HG02970 (cell line): ENCODE data around the gene SDR39U1.
A peak's percentile ranks its signal among the peaks of the same experiment; 100 is the strongest.
"Not testable (repeated sequence)": the region's sequence is repeated elsewhere in the genome, so short reads cannot be mapped to it uniquely, and the experiment has no call there.

Source experiments
- ATAC-seq: cut with Tn5 transposase; IDR thresholded peaks from one replicate; pipeline ENCODE4 v1.9.1; 2021; ENCODE audit warnings: mild to moderate bottlenecking, moderate library complexity, moderate number of reproducible peaks; ENCODE audit not compliant: unreplicated experiment, low FRiP score

The SDR39U1 gene

GRCh38 chr14:24442240-24443052, at the start of gene SDR39U1:
Gene SDR39U1 (minus strand): TSS chr14:24442776. CDS start chr14:24442769, 7 bp downstream.
- peak; percentile 94 for ATAC-seq

GRCh38 chr14:24491586-24492408, 49.2 kb upstream of the SDR39U1 start:
- not testable (repeated sequence) for ATAC-seq

GRCh38 chr14:24483604-24484252, 41.2 kb upstream of the SDR39U1 start:
- no peak for ATAC-seq

GRCh38 chr14:24482699-24483303, 40.2 kb upstream of the SDR39U1 start:
- not testable (repeated sequence) for ATAC-seq

- ATAC-seq: no peak
Measured at GRCh38 chr14:24481622-24482324, 39.2 kb upstream of the SDR39U1 start.

GRCh38 chr14:24479999-24480398, 37.4 kb upstream of the SDR39U1 start:
- not testable (repeated sequence) for ATAC-seq

- no peak for ATAC-seq
Measured at GRCh38 chr14:24475261-24475660, 32.7 kb upstream of the SDR39U1 start.

GRCh38 chr14:24473211-24473610, 30.6 kb upstream of the SDR39U1 start:
- no peak for ATAC-seq

- ATAC-seq: not testable (repeated sequence)
Measured at GRCh38 chr14:24470450-24470849, 27.9 kb upstream of the SDR39U1 start.

GRCh38 chr14:24465805-24466204, 23.2 kb upstream of the SDR39U1 start:
- no peak for ATAC-seq

- no peak for ATAC-seq
Measured at GRCh38 chr14:24465368-24465767, 22.8 kb upstream of the SDR39U1 start.

- no peak for ATAC-seq
Measured at GRCh38 chr14:24463884-24464785, 21.6 kb upstream of the SDR39U1 start.

- no peak for ATAC-seq
Measured at GRCh38 chr14:24463017-24463883, 20.7 kb upstream of the SDR39U1 start.

GRCh38 chr14:24461336-24461735, 18.8 kb upstream of the SDR39U1 start:
- ATAC-seq: no peak

- ATAC-seq: no peak
Measured at GRCh38 chr14:24459331-24459730, 16.8 kb upstream of the SDR39U1 start.

GRCh38 chr14:24458736-24459135, 16.2 kb upstream of the SDR39U1 start:
- no peak for ATAC-seq

GRCh38 chr14:24456980-24457379, 14.4 kb upstream of the SDR39U1 start:
- no peak for ATAC-seq

GRCh38 chr14:24450828-24451227, 8.3 kb upstream of the SDR39U1 start:
- not testable (repeated sequence) for ATAC-seq
